ENCODE results near the gene TFIP11.

Gene TFIP11

DNA sequence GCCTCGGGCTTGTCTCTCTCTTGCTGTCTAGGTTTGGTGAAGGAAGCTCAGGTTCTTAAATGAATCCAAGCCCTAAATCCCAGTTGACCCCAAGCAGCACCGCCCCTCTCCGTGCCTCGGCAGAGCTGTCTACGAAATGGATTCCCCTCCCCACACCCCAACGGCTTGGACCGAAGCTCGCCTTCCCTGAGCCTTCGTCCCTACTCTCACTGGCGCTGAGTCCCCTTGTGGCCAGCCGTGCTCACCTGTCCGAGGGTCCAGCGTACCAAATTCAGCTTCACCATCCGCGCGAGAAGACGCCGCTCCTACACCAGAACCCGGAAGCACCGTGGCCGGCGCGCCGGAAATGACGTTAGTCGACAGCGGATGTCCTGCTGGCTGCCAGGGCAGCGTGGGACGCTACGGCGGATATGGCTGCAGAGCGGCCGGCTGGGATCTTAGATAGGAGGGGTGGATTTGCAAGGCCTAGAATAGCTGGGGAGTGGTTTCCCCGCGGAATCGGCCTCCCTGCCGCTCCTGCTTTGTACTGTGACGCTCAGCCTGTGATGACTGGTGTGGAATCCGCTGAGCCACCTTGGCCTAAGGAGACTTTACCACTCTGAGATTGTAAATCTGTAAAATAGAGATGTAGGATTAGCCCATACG, at the start of gene TFIP11:
Gene TFIP11, minus strand, starts transcription at position 325 of the 645 bp plus-strand sequence. CDS start 2,201 bp downstream, outside the sequence.
- DNase-seq, result peak; percentile 39

DNA sequence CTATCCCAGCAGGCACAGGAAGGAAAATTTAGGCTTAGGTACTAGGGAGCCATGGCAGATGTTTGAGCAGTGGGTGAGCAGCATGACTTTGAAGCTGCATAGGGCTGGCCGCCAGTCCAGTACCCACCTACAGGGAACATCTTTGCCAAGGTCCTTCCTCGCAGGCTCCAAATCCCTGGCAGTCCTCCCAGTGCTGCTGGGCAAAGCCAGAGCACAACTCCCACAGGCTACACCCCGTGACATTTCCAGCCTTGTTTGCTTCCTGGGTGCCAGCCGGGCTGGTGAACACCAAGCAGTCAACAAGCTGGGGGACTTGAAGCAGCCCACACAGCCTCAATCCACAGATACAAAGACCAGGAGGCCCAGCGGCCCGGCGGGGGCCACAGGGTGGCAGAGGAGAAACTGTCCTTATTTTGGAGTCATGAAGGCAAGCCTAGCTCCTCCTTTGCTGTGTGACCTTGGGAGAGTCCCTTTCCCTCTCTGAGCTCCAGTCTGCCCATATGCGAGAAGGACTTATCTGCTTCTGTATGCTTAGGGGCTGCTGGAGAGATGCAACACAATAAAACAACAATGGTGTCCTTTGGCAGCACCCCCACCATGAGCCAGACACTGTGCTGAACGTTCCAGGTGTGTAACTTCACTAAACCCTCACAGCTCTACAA, 49.6 kb upstream of the TFIP11 start:
- no peak for DNase-seq

DNA sequence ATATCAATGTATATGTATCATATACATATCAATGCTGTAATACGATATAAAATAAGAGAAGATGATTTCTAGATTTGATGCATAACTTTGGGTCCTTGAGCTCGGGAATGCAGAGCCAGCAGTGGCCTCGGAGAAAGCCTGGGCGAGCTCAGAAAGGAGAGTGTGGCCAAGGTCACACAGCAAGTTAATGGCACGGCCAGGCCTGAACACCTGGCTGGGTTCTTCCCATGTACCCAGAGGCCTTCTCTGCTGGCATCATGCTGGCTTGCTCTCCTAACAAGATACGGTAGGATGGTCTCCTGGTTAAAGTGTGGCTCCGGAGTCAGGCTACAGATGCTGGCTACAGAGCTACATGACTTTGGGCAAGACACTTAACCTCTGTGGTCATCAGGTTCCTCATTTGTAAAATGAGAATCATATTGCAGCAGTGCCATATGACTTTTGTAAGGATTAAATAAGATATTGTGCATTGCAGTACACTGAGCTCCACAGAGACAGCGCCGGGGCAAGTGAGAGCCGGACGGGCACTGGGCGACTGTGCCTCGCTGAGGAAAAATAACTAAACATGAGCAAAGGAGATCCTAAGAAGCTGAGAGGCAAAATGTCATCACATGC, 47.8 kb upstream of the TFIP11 start:
- DNase-seq, result no peak

DNA sequence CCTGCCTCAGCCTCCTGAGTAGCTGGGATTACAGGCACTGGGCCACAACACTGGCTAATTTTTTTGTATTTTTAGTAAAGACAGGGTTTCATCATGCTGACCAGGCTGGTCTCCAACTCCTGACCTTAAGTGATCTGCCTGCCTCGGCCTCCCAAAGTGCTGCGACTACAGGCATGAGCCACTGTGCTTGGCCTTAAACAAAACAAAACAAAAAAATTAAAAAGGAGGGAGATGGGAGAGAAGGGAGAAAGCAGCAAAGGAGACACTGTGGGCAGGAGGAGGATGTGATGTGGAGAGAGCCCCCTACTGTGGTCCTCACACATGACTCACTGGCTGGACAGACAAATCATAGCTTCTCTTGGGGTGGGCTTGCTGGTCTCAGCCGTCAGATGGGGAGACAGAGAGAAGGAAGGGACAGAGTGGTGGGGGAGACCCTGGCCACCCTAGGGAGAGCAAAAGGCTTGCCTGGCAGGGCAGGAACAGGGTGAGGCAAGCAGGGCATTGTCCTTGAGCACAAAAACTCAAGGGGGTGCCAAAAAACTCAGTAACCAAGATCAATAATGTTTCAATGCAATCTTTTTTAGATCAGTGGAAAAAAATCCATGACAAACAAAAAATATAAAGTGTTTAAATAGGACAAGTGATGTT, 46.1 kb upstream of the TFIP11 start:
- no peak for DNase-seq

DNA sequence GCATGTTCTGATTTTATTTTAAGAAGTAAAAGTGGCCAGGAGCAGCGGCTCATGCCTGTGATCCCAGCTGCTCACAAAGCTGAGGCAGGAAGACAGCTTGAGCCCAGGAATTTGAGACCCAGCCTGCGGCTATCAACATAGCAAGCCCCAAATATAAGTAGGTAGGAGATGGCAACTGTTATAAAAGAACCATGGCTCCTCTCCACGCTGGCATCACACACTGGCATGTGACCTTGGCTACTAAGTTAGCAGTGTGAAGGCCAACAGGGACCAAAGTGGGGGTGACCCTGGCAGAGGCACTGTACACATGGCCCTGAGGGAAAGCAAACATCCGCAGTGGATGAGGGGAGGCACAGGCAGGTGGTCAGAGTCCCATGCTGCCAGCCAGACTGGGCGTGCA, 44.6 kb upstream of the TFIP11 start:
- DNase-seq, result no peak

DNA sequence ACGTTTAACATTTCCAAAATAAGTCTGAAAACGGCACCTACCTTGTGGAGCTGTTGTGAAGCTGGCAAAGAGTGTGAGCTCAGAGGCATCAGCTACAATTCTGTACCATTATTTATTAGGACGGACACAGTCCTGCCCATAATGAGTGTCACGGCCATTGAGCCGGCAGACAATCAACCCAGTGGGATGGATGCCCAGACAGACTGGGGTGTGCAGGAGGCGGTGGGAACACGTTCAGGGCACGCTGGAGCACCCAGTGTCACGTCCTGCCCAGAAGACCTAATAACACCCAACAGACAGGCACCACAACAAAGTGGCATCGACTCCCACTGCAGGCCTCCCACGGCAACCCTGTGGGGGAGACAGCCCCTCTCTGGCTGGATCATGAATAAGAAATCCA, 43.2 kb upstream of the TFIP11 start:
- no peak for DNase-seq

DNA sequence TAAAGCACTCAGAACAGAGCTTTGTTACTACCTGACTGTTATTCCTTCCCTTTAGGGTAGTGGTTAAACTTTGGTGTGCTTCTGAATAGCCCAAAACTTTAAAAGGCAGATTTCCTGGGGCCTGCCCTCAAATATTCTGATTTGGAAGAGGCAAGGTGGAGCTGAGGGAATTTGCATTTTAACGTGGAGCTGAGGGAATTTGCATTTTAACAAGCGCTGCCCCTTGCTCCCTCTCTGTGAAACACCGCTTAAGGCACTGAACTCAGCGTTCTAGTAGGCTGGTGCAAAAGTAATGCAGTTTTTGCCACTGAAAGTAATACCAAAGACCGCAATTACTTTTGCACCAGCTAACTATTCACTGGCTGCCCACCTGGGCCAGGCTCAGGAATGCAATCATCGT, 42.7 kb upstream of the TFIP11 start:
- DNase-seq, result no peak

DNA sequence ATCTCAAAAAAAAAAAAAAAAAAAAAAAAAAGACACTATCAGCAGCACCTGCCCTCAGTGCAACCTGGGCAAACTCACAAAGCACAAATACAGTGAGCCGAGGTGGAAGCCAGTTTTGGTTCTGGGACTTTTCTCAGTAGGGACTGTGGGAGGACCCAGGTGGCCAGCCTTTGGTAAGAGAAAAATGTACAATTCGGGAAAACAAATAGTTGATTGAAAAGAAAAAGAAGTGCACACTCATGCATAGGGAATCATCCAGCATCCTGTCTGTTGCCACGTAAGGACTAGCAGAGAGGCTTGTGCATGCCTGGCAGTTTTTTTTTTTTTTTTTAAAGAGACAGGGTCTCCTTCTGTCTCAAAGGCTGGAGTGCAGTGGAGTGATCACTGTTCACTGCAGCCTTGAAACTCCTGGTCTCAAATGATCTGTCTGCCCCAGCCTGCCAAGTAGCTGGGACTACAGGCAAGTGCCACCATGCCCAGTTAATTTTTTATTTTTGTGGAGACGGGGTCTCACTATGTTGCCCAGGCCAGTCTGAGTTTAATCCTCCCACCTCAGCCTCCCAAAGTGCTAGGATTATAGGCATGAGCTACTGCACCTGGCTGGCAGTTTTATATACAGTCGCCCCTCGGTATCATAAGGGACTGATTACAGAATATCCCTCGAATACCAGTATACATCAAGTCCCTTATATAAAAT, 40.9 kb upstream of the TFIP11 start:
- DNase-seq, result no peak

DNA sequence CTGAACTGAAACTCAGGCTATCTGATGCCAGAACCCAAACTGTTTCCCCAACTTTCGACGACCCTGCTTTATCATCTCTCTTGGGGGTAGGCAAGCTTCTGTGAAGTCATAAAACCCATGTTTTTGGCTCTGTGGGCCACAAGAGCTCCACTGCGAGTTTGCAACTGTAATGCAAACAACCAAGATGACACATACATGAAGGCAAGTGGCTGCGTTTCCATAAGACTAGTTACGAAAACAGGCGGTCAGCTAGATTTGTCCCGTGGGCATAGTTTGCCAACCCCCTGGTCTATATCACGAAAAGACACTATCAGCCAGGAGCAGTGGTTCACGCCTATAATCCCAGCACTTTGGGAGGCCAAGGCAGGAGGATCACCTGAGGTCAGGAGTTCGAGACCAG, 40.2 kb upstream of the TFIP11 start:
- no peak for DNase-seq

DNA sequence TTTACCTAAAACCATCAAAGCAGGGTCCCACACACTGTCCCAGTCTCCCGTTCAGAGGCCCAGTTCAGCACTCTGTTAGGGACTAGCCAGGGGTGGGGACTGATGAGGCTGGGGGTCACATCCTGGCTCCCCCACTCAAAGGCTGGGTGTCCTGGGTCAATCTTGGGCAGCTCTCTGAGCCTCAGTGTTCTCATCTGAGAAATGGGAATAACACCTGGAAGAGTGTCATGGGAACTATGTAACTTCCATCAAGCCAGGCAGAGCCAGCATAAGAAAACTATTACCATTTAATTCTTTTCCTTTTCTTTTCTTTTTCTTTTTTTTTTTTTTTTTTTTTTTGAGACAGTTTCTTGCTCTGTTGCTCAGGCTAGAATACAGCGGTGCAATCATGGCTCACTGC, 39.3 kb upstream of the TFIP11 start:
- DNase-seq, result no peak

DNA sequence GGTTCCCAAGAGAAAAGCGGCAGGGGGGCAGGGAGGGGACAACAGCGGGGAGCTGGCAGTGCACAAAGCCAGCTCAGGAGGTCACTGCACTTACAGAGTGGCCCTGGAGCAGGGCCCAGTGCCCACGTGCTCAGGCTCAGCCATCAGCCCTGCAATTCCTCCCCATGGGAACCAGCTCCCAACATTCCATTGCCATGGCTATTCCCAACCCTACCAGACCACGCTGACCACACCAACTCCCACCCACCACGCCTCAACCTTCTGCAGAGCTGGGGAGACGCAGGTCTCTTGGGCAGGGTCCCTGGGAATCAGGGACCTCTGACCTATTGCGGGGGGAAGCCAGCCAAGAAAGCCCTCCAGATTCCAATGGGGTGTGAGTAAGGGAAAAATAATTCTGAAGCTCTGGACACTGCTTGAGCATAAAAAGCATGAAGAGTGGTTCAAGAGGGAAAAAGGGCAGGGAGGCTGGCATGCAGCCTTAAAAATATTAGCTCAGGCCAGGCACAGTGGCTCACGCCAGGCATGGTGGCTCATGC, 38.3 kb upstream of the TFIP11 start:
- DNase-seq, result no peak

DNA sequence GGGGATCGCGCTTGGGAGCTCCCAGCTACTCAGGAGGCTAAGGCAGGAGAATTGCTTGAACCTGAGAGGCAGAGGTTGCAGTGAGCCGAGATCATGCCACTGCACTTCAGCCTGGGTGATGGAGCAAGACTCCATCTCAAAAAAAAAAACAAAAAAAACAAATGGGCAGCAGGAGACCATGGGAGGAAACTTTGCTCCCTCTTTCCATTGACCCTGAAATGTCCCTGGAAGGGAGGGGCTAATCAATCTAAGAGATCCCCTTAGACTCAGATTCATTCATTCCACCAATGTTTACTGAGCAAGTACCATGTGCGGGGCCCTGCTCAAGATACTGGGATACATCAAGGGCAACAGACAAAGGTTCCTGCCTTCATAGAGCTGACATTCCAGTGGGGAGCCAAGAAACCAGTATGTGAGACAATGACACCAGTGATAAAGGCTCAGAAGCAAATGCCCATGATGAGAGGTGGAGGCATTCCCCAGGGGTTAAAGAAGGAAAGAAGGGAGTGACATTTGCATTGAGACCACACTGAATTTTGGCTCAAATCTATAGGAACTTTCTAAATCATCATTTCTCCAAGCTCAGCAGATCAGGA, 37.7 kb upstream of the TFIP11 start:
- DNase-seq, result no peak

DNA sequence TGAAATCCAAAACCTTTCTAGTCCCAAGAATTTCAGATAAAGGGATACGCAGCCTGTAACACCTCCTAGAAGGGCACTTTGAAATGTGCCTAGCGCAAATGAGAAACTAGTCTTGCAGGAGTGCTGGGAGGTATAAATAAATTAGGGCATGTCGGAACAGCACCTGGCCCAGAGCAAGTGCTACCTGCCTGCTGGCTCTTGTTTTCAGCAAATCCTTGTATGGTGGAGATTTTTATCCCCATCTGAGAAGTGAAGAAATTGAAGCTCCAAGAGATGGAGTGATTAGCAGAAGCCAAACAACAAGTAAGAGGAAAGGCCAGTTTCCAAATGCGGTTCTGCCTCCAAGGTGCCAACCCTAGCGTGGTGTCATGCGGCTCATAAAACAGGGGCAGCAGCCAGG, 36.7 kb upstream of the TFIP11 start:
- DNase-seq, result no peak

DNA sequence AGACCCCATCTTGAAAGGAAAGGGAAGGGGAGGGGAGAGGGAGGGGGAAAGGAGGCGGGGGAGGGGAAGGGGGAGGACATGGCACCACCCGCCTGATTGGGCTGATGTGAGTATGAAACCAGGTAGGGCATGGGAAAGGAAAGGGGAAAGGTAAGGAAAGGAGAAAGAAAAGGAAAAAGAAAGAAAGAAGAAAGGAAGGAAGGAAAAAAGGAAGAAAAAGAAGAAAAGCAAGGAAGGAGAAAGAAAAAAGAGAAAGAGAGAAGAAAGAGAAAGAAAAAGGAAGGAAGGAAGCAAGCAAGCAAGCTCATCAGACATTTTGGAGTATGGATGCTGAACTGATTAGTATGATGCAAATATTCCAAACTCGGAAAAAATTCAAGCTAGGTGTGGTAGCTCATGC, 36.0 kb upstream of the TFIP11 start:
- no peak for DNase-seq

DNA sequence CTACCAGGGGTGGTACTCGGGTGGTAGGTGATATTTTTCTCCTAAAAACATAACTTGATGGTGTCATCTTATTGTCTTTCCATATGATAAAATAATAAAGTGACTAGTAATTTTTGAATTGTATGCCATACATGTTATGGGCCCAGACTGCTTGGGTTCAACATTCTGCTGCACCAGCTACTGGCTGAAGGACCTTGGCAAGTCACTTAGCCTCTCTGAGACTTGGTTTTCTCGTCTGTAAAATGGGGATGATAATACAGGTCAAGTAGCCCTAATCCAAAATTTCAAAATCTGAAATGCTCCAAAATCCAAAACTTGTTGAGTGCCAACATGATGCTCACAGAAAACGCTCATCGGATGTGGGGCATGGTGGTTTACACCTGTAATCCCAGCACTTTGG, 35.6 kb upstream of the TFIP11 start:
- DNase-seq, result no peak

DNA sequence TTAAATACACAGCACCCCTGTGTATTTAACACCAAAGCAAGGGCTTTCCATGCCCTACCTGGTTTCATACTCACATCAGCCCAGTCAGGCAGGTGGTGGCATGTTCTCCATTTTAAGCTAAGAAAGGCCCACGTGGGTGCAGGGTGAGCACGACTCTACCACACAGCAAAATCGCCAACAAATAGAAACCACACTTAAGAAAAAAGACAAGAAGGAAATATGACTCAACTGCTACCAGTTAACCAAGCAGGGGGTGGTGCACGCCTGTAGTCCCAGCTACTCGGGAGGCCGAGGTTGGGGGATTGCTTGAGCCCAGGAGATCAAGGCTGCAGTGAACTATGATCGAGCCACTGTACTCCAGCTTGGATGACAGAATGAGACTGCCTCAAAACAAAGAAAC, 35.2 kb upstream of the TFIP11 start:
- no peak for DNase-seq

DNA sequence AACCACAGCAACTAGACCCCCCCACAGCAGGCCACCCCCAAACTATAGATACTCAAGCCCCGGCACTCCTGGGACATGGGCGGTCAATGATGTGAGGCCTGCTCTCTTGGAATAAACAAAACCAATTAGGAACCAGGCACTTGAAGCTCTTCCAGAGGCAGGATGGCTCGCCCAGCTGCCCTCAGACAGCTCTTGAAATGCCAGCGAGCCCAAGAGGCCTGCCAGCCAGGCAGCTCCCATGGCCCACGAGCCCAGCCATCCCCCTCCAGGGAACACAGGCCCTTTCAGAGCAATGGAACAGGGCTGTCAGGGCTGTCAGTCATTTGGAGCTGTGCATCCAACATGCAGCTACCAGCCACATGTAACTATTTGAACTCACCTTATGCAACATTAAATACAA, 34.0 kb upstream of the TFIP11 start:
- no peak for DNase-seq

DNA sequence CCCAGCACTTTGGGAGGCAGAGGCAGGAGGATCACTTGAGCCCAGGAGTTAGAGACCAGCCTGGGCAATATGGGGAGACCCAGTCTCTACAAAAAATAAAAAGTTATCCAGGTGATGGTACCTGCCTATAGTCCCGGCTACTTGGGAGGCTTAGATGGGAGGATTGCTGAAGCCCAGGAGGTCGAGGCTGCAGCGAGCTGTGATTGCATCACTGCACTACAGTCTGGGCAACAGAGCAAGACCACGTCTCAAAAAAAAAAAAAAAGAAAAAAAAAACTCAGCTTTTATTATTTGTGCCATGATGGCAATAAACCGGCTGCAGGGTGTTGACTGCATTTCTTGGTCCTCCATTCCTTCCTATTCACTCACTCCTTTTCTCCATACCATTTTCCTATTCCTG, 33.6 kb upstream of the TFIP11 start:
- DNase-seq, result no peak

DNA sequence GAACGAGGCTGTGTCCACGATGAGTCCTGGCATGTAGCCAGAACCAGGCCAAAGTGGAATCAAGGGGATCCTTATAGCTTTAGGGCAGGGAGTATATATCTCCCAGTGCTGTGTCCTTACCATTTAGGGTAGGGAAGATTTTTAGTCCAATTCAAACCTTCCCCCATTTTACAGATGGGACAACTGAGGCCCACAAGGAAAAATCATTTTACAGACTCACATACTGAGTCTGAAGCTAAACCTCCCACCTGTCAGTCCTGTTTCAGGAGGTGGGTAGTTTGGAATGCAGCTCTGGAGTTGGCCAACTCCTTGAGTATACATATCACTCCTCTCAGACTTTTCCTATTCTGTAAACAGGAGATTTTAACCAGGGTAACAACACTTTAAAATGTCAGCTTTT, 33.1 kb upstream of the TFIP11 start:
- DNase-seq, result no peak

DNA sequence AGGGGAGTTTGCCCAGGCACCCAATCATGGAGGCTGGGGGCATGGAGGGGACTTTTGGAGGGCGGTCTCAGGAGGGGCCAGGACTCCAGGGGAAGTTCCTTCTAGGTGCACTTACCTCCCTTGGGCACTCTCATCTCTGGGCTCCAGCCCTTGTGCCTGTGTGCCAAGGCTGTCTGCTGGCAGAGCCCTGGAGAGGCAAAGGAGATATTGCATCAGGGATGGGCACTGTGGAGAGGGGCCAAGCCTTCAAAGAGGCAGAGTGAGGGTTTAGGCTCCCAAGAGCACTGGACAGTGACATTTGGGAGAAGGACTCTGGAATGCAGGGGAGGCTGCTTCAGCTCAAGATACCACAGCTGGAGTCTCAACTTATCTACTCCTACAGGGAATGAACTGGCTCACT, 32.2 kb upstream of the TFIP11 start:
- no peak for DNase-seq

DNA sequence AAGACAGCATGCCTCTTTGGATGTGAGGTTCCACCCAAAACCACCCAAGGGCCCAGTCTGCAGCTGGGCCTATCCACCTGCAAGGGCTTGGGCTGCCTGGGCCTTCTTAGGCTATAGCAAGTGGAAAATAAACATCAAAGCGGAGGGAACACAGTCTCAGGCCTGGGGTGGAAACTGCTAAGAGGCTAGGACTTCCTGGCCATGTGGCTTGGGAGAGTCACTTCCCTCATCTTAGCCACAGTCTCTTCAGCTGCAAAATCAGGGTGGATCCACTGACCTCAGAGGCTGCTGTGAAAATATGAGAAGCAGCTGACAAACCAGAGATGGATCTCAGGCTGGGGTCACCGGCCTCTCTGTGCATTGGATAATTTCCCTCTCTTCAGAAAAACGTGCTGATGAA, 30.6 kb upstream of the TFIP11 start:
- DNase-seq, result no peak

DNA sequence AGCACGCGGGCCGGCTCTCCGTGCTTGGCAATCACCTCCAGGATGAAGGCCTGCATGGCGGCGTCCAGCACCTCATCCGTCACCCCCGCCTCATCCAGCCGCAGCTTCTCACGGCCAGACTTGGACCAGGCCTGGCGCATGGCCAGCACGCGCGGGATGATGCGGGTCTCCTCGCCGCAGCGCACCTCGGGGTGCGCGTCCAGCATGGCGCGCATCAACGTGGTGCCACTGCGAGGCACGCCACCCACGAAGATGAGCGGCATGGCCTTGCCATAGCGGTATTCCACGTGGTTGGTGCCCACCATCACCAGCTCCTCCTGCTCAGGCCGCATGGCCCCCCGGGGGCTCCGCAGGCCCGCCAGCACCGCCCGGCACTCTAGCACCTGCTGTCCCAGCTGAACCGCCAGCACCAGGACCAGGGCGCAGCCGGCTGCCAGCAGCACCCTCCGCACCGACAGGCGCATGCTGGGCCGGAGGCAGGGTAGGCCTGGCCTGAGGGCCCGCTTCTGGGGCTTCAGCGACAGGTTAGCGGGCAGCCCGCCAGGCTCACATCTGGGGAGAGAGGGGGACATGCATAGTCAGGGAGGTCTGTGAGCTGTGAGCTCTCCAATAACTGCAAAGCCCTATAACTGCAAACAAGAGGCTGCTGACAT, 29.0 kb upstream of the TFIP11 start:
- no peak for DNase-seq

Measured in cortex of kidney (tissue), 1 donor.